ENCODE data around the gene PCBP3. TPM values are rescaled to one million over a fixed set of nuclear protein-coding genes. Genes with fewer than 3 reads are reported as not detected.
"Not testable (repeated sequence)": the region's sequence is repeated elsewhere in the genome, so short reads cannot be mapped to it uniquely, and the experiment has no call there.

The PCBP3 gene
- total RNA-seq, 4 donors from 2014 or later: 0.13 to 0.26 TPM; not detected in 2

- DNase-seq (no peak), ATAC-seq (no peak)
- H3K9me3 ChIP-seq: no peaks in the 10 kb centered on the region
- H3K4me1 ChIP-seq: no peaks in the 10 kb centered on the region
- no peak overlapping the region for H3K27ac ChIP-seq
- no peak overlapping the region for H3K4me3 ChIP-seq
- H3K36me3 ChIP-seq: no peaks in the 10 kb centered on the region
- intact Hi-C loops (cut with DNase I; ENCODE audit: low total_unique reads) (no loop called here), in situ Hi-C loops (cut with MboI; ENCODE audit: low sequenced_read_pairs in 4 of 4) (no loop called here)
- H3K27me3 ChIP-seq: peaks cover 0 to 6% (median 0%) of the 10 kb centered on the region in 3 donors
- no peak for TF ChIP-seq POLR2A (IDR thresholded peaks at IDR 0.05)
- TF ChIP-seq CTCF (IDR thresholded peaks at IDR 0.05 in 4 of 5, conservative IDR thresholded peaks at IDR 0.05 in 1 of 5): no peak
Measured at GRCh38 chr21:45713613-45714012, 70.1 kb downstream of the PCBP3 start.

- in situ Hi-C loops (cut with MboI; ENCODE audit: low sequenced_read_pairs in 4 of 4): no loop called here
- no peak for TF ChIP-seq CTCF (IDR thresholded peaks at IDR 0.05 in 4 of 5, conservative IDR thresholded peaks at IDR 0.05 in 1 of 5)
- TF ChIP-seq POLR2A (IDR thresholded peaks at IDR 0.05): no peak
- intact Hi-C loops (cut with DNase I; ENCODE audit: low total_unique reads): no loop called here
- Histone ChIP-seq H3K27me3 (peaks cover 0 to 6% (median 0%) of the 10 kb centered on the region in 3 donors), H3K27ac (no peak overlapping the region), H3K4me1 (no peaks in the 10 kb centered on the region), H3K9me3 (no peaks in the 10 kb centered on the region), H3K36me3 (no peaks in the 10 kb centered on the region), H3K4me3 (no peak overlapping the region)
- no peak for DNase-seq
- no peak for ATAC-seq
Measured at GRCh38 chr21:45715441-45715840, 71.9 kb downstream of the PCBP3 start.

- H3K36me3 ChIP-seq: no peaks in the 10 kb centered on the region
- H3K27ac ChIP-seq: no peak overlapping the region
- DNase-seq: no peak
- H3K27me3 ChIP-seq: peaks cover 0 to 6% (median 0%) of the 10 kb centered on the region in 3 donors
- no peak for ATAC-seq
- no peaks in the 10 kb centered on the region for H3K9me3 ChIP-seq
- H3K4me1 ChIP-seq: no peaks in the 10 kb centered on the region
- intact Hi-C loops (cut with DNase I; ENCODE audit: low total_unique reads): no loop called here
- in situ Hi-C loops (cut with MboI; ENCODE audit: low sequenced_read_pairs in 4 of 4): no loop called here
- H3K4me3 ChIP-seq: no peak overlapping the region
- TF ChIP-seq CTCF (IDR thresholded peaks at IDR 0.05 in 4 of 5, conservative IDR thresholded peaks at IDR 0.05 in 1 of 5): no peak
- no peak for TF ChIP-seq POLR2A (IDR thresholded peaks at IDR 0.05)
Measured at GRCh38 chr21:45718413-45718812, 74.9 kb downstream of the PCBP3 start.

- intact Hi-C loops (cut with DNase I; ENCODE audit: low total_unique reads): no loop called here
- no peak for TF ChIP-seq CTCF (IDR thresholded peaks at IDR 0.05 in 4 of 5, conservative IDR thresholded peaks at IDR 0.05 in 1 of 5)
- TF ChIP-seq POLR2A (IDR thresholded peaks at IDR 0.05): no peak
- H3K4me3 ChIP-seq: no peak overlapping the region
Measured at GRCh38 chr21:45719177-45719802, 75.8 kb downstream of the PCBP3 start.

GRCh38 chr21:45720204-45720603 lies 76.7 kb downstream of the PCBP3 start:
- ATAC-seq; H3K4me1 ChIP-seq; H3K27ac ChIP-seq; DNase-seq; intact Hi-C loops (cut with DNase I; ENCODE audit: low total_unique reads); in situ Hi-C loops (cut with MboI; ENCODE audit: low sequenced_read_pairs in 4 of 4); H3K27me3 ChIP-seq; H3K36me3 ChIP-seq; H3K9me3 ChIP-seq; H3K4me3 ChIP-seq: not testable (repeated sequence)

More at GRCh38 chr21:45719177-45719802, 75.8 kb downstream of the PCBP3 start:
- Histone ChIP-seq H3K4me1 (no peaks in the 10 kb centered on the region), H3K27ac (no peak overlapping the region), H3K36me3 (no peaks in the 10 kb centered on the region), H3K9me3 (no peaks in the 10 kb centered on the region), H3K27me3 (peaks cover 0 to 6% (median 0%) of the 10 kb centered on the region in 3 donors)
- ATAC-seq: no peak
- in situ Hi-C loops (cut with MboI; ENCODE audit: low sequenced_read_pairs in 4 of 4): no loop called here
- DNase-seq: no peak

Data from gastrocnemius medialis (tissue), 4 donors.